ENCODE measurements around the gene STBD1. TPM values are rescaled to one million over a fixed set of nuclear protein-coding genes. Genes with fewer than 3 reads are reported as not detected.

The STBD1 gene
- total and polyA plus RNA-seq, 12 donors, result 14.8 to 53.7 (median 22.6) TPM

GRCh38 chr4:76316131-76316530, 9.6 kb downstream of the STBD1 start:
- no peaks in the 10 kb centered on the region for H3K27me3 ChIP-seq
- TF ChIP-seq CTCF (IDR thresholded peaks at IDR 0.05), result no peak
- H3K4me3 ChIP-seq, result no peak overlapping the region
- intact Hi-C loops (cut with DNase I), result no loop called here
- WGBS, 2 donors, result 94 to 97% methylated on average over 1 of the region's 1 CpG
- H3K4me1 ChIP-seq, result peaks cover 0 to 12% (median 0%) of the 10 kb centered on the region in 9 donors
- DNase-seq (no peak), ATAC-seq (no peak)
- H3K9me3 ChIP-seq, result peaks cover 0 to 34% (median 12%) of the 10 kb centered on the region in 11 donors
- no peak overlapping the region for H3K27ac ChIP-seq
- H3K36me3 ChIP-seq, result peaks cover 0 to 1% (median 0%) of the 10 kb centered on the region in 9 donors

GRCh38 chr4:76322236-76322635, 15.7 kb downstream of the STBD1 start:
- intact Hi-C loops (cut with DNase I), result no loop called here
- H3K4me3 ChIP-seq, result no peak overlapping the region
- 77% methylated on average over 3 of the region's 3 CpGs for WGBS, 2 donors
- no peak overlapping the region for H3K27ac ChIP-seq
- no peak for ATAC-seq
- no peak for DNase-seq
- peaks cover 0 to 44% (median 25%) of the 10 kb centered on the region in 11 donors for H3K9me3 ChIP-seq
- no peaks in the 10 kb centered on the region for H3K4me1 ChIP-seq
- no peaks in the 10 kb centered on the region for H3K36me3 ChIP-seq
- H3K27me3 ChIP-seq, result no peaks in the 10 kb centered on the region
- TF ChIP-seq CTCF (IDR thresholded peaks at IDR 0.05), result no peak

- DNase-seq (no peak), ATAC-seq (no peak)
- intact Hi-C loops (cut with DNase I), result no loop called here
- Histone ChIP-seq H3K4me1 (no peaks in the 10 kb centered on the region), H3K27ac (no peak overlapping the region), H3K36me3 (no peaks in the 10 kb centered on the region), H3K27me3 (no peaks in the 10 kb centered on the region), H3K9me3 (peaks cover 0 to 47% (median 25%) of the 10 kb centered on the region in 11 donors), H3K4me3 (no peak overlapping the region)
- no peak for TF ChIP-seq CTCF (IDR thresholded peaks at IDR 0.05)
Measured at GRCh38 chr4:76325072-76325471, 18.5 kb downstream of the STBD1 start.

DNA sequence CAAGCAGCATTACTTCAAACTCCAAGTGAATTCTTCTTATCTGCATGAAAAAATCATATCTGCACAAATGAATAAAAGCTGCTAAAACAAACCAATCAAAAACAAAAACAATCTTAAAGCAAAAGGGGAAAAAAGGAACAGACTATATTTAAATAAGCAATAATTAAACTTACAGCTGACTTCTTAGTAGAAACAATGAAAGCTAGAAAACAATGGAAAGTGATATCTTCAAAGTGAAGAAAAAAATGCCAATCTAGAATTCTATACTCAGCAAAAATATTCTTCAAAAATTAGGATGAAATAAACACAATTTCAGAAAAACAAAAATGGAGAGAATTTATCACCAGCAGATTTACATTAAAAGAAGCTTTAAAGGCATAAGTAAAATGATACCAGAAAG, 20.0 kb downstream of the STBD1 start:
- Histone ChIP-seq H3K9me3 (peaks cover 0 to 40% (median 19%) of the 10 kb centered on the region in 11 donors), H3K4me3 (no peak overlapping the region), H3K27me3 (no peaks in the 10 kb centered on the region), H3K27ac (no peak overlapping the region), H3K4me1 (no peaks in the 10 kb centered on the region), H3K36me3 (no peaks in the 10 kb centered on the region)
- ATAC-seq, result no peak
- intact Hi-C loops (cut with DNase I), result no loop called here
- DNase-seq, result no peak
- no peak for TF ChIP-seq CTCF (IDR thresholded peaks at IDR 0.05)

GRCh38 chr4:76334885-76335284, 28.4 kb downstream of the STBD1 start:
- H3K9me3 ChIP-seq, result no peaks in the 10 kb centered on the region
- ATAC-seq (no peak), DNase-seq (no peak)
- H3K4me1 ChIP-seq, result no peaks in the 10 kb centered on the region
- no peak overlapping the region for H3K27ac ChIP-seq
- no peaks in the 10 kb centered on the region for H3K27me3 ChIP-seq
- H3K4me3 ChIP-seq, result no peak overlapping the region
- intact Hi-C loops (cut with DNase I), result no loop called here
- WGBS, 2 donors, result 72 to 75% methylated on average over 3 of the region's 3 CpGs
- no peaks in the 10 kb centered on the region for H3K36me3 ChIP-seq
- TF ChIP-seq CTCF (IDR thresholded peaks at IDR 0.05), result no peak

Measured in heart right ventricle (tissue), 16 donors.